AG10803 (cell line): ENCODE measurements around the gene OGFOD1.

Experiments
- DNase-seq: peaks from one replicate; pipeline ENCODE4 v3.0.0; 2010; ENCODE audit warnings: low read depth
- H3K4me3 ChIP-seq: 2 replicates; pipeline ENCODE4 v1.5.1; 2011; ENCODE audit warnings: mild to moderate bottlenecking, low read length, control low read depth
- CTCF ChIP-seq: conservative IDR thresholded peaks from 2 replicates; pipeline ENCODE4 v1.5.1; 2011; ENCODE audit warnings: mild to moderate bottlenecking, low read length, control low read depth, inconsistent platforms

The OGFOD1 gene

GRCh38 chr16:56451753-56452689, 667 bp downstream of the OGFOD1 start:
- peak overlapping the region; percentile 81 for H3K4me3 ChIP-seq
- DNase-seq: peak; percentile 55
- TF ChIP-seq CTCF: no peak

GRCh38 chr16:56457927-56458470, 6.6 kb downstream of the OGFOD1 start:
- no peak for DNase-seq
- no peak overlapping the region for H3K4me3 ChIP-seq
- TF ChIP-seq CTCF: no peak

GRCh38 chr16:56460101-56460500, 8.7 kb downstream of the OGFOD1 start:
- no peak overlapping the region for H3K4me3 ChIP-seq
- peak; percentile 24 for DNase-seq
- TF ChIP-seq CTCF: no peak

GRCh38 chr16:56462064-56462796, 10.9 kb downstream of the OGFOD1 start:
- DNase-seq: no peak
- H3K4me3 ChIP-seq: no peak overlapping the region
- no peak for TF ChIP-seq CTCF

GRCh38 chr16:56463153-56463552, 11.8 kb downstream of the OGFOD1 start:
- DNase-seq: no peak
- TF ChIP-seq CTCF: no peak
- H3K4me3 ChIP-seq: no peak overlapping the region

- no peak for DNase-seq
- TF ChIP-seq CTCF: no peak
- H3K4me3 ChIP-seq: no peak overlapping the region
Observed at GRCh38 chr16:56466344-56466743, 15.0 kb downstream of the OGFOD1 start.
